Fibroblast of pulmonary artery (primary cell): ENCODE results near the gene PTPRA.
"Not testable (repeated sequence)": the region's sequence is repeated elsewhere in the genome, so short reads cannot be mapped to it uniquely, and the experiment has no call there.

Source experiments
- DNase-seq: peaks from one replicate; pipeline ENCODE4 v3.0.0-alpha.2; 2010; ENCODE audit warnings: low read depth
- H3K4me3 ChIP-seq: replicated peaks from 2 replicates; pipeline ENCODE4 v1.5.1; 2011; ENCODE audit warnings: low read depth, mild to moderate bottlenecking, control low read depth, low read length, moderate library complexity
- CTCF ChIP-seq: IDR thresholded peaks from 2 replicates; pipeline ENCODE4 v1.5.1; 2011; ENCODE audit warnings: mild to moderate bottlenecking, control low read depth, low read length, inconsistent platforms; ENCODE audit errors: missing control alignments

PTPRA gene

GRCh38 chr20:3051385-3052019, 178.2 kb downstream of the PTPRA start:
- TF ChIP-seq CTCF: no peak
- no peak overlapping the region for H3K4me3 ChIP-seq
- DNase-seq: no peak

GRCh38 chr20:3059489-3059888, 186.2 kb downstream of the PTPRA start:
- no peak for TF ChIP-seq CTCF
- no peak for DNase-seq
- H3K4me3 ChIP-seq: no peak overlapping the region

- not testable (repeated sequence) for DNase-seq, H3K4me3 ChIP-seq
These were observed 190.8 kb downstream of the PTPRA start for GRCh38 chr20:3064119-3064518.

- TF ChIP-seq CTCF: no peak
- no peak for DNase-seq
- H3K4me3 ChIP-seq: no peak overlapping the region
These were observed 194.1 kb downstream of the PTPRA start for GRCh38 chr20:3067139-3068014.

- no peak for DNase-seq
- no peak for TF ChIP-seq CTCF
- H3K4me3 ChIP-seq: no peak overlapping the region
These were observed 194.8 kb downstream of the PTPRA start for GRCh38 chr20:3068075-3068474.

- H3K4me3 ChIP-seq: no peak overlapping the region
- DNase-seq: no peak
- TF ChIP-seq CTCF: no peak
These were observed 196.0 kb downstream of the PTPRA start for GRCh38 chr20:3068986-3069900.

- no peak for DNase-seq
- H3K4me3 ChIP-seq: no peak overlapping the region
- no peak for TF ChIP-seq CTCF
These were observed 197.4 kb downstream of the PTPRA start for GRCh38 chr20:3070725-3071124.
